CD1c-positive myeloid dendritic cell (primary cell): ENCODE measurements around the gene CTNNA3.
A peak's percentile ranks its signal among the peaks of the same experiment; 100 is the strongest.

Experiments used
- DNase-seq: peaks from one replicate; pipeline ENCODE4 v3.0.0-alpha.2; 2016; ENCODE audit errors: extremely low spot score

The CTNNA3 gene

GRCh38 chr10:67114945-67115344, 581.0 kb downstream of the CTNNA3 start:
- DNase-seq = no peak

GRCh38 chr10:67112765-67113164, 583.2 kb downstream of the CTNNA3 start:
- DNase-seq = no peak

- DNase-seq = no peak
Measured at GRCh38 chr10:67110286-67110685, 585.7 kb downstream of the CTNNA3 start.

GRCh38 chr10:67107670-67108069, 588.3 kb downstream of the CTNNA3 start:
- DNase-seq = no peak

- no peak for DNase-seq
Measured at GRCh38 chr10:67100951-67101350, 595.0 kb downstream of the CTNNA3 start.

- DNase-seq = no peak
Measured at GRCh38 chr10:67098461-67098860, 597.5 kb downstream of the CTNNA3 start.

- no peak for DNase-seq
Measured at GRCh38 chr10:67095531-67095930, 600.5 kb downstream of the CTNNA3 start.

GRCh38 chr10:67088036-67088435, 608.0 kb downstream of the CTNNA3 start:
- no peak for DNase-seq

GRCh38 chr10:67087135-67087425, 608.9 kb downstream of the CTNNA3 start:
- no peak for DNase-seq

- no peak for DNase-seq
Measured at GRCh38 chr10:67086327-67087134, 609.5 kb downstream of the CTNNA3 start.

GRCh38 chr10:67079126-67079525, 616.9 kb downstream of the CTNNA3 start:
- DNase-seq = no peak

GRCh38 chr10:67077376-67077775, 618.6 kb downstream of the CTNNA3 start:
- DNase-seq = no peak

- no peak for DNase-seq
Measured at GRCh38 chr10:67076144-67076543, 619.9 kb downstream of the CTNNA3 start.

- no peak for DNase-seq
Measured at GRCh38 chr10:67075491-67075971, 620.5 kb downstream of the CTNNA3 start.

- no peak for DNase-seq
Measured at GRCh38 chr10:67072654-67073053, 623.3 kb downstream of the CTNNA3 start.

- DNase-seq = no peak
Measured at GRCh38 chr10:67050415-67050814, 645.6 kb downstream of the CTNNA3 start.

GRCh38 chr10:67049988-67050387, 646.0 kb downstream of the CTNNA3 start:
- DNase-seq = no peak

GRCh38 chr10:67046507-67046906, 649.5 kb downstream of the CTNNA3 start:
- no peak for DNase-seq

GRCh38 chr10:67045404-67045803, 650.6 kb downstream of the CTNNA3 start:
- DNase-seq = no peak

- no peak for DNase-seq
Measured at GRCh38 chr10:67043041-67043440, 653.0 kb downstream of the CTNNA3 start.

GRCh38 chr10:67036808-67037207, 659.2 kb downstream of the CTNNA3 start:
- peak; percentile 48 for DNase-seq

GRCh38 chr10:67033878-67034277, 662.1 kb downstream of the CTNNA3 start:
- DNase-seq = no peak

GRCh38 chr10:67022099-67022498, 673.9 kb downstream of the CTNNA3 start:
- DNase-seq = no peak

- DNase-seq = no peak
Measured at GRCh38 chr10:67017218-67017617, 678.8 kb downstream of the CTNNA3 start.
